HepG2 (cell line): ENCODE data around the gene JAGN1. TPM values are rescaled to one million over a fixed set of nuclear protein-coding genes. Genes with fewer than 3 reads are reported as not detected.
"Not testable (repeated sequence)": the region's sequence is repeated elsewhere in the genome, so short reads cannot be mapped to it uniquely, and the experiment has no call there.

Experiments
- ATAC-seq: fragments of 200-7000 bp; cut with Tn5 transposase; 3 replicates; pipeline ENCODE4 v1.9.1; 2020; ENCODE audit warnings: mild to moderate bottlenecking, moderate library complexity
- BruUV-seq: library from RNA; stranded (reverse); fragments of 400-500 nt; replicated peaks from 2 replicates; lab custom pipeline; 2021; lab: Mats Ljungman, UMichigan
- CTCF ChIA-PET: fragments of 300-600 bp; formaldehyde crosslinking; extraction: SDS; loops from one replicate; lab custom pipeline; 2021; ENCODE audit warnings: low total read pairs, inconsistent platforms, low intra/inter-chr PET ratio; lab: Yijun Ruan, JAX
- POLR2A ChIA-PET: fragments of 350-600 bp; sonication (Branson Sonifier 250); formaldehyde crosslinking; loops from one replicate; lab custom pipeline; 2020; ENCODE audit warnings: antibody characterized with exemption, inconsistent platforms; lab: Yijun Ruan, JAX
- DNase-seq: peaks from one replicate; pipeline ENCODE4 v3.0.0-alpha.2; 2015; ENCODE audit warnings: low spot score
- FAIRE-seq: peaks from 3 replicates; lab custom pipeline; 2011; peaks lifted over from hg19 to GRCh38; lab: Jason Lieb, UNC
- H2AFZ ChIP-seq: one replicate; pipeline ENCODE4 v1.6.1; 2011; ENCODE audit warnings: low read length, inconsistent platforms
- H3K27ac ChIP-seq: fragments of 300-600 bp; 3 replicates; pipeline ENCODE4 v1.8.0; 2011; ENCODE audit warnings: mixed run types, mild to moderate bottlenecking, mixed read lengths, low read length, inconsistent platforms; ENCODE audit not compliant: insufficient read depth; ENCODE audit errors: extremely low read length
- H3K27me3 ChIP-seq, 2 experiments: fragments of 200-600 bp in 1 of 2; 2 replicates in 1 of 2; 3 replicates in 1 of 2; pipeline versions ENCODE4 v1.6.0 to v1.8.0; 2011; ENCODE audit warnings: low read length in 2 of 2, mild to moderate bottlenecking in 2 of 2, moderate library complexity in 2 of 2, inconsistent platforms in 1 of 2; ENCODE audit not compliant: insufficient read depth in 2 of 2, control insufficient read depth in 1 of 2
- H3K36me3 ChIP-seq, 2 experiments: fragments of 200-600 bp in 1 of 2; replicated peaks in 1 of 2; 2 replicates in 1 of 2; 3 replicates in 1 of 2; pipeline versions ENCODE4 v1.5.1 to v1.8.0; 2011; ENCODE audit warnings: low read length in 2 of 2, inconsistent platforms in 1 of 2; ENCODE audit not compliant: insufficient read depth in 2 of 2, control insufficient read depth in 1 of 2
- H3K4me1 ChIP-seq: 2 replicates; pipeline ENCODE4 v1.5.1; 2012; ENCODE audit warnings: low read length, inconsistent platforms; ENCODE audit not compliant: insufficient read depth
- H3K4me2 ChIP-seq: 2 replicates; pipeline ENCODE4 v1.6.0; 2011; ENCODE audit warnings: low read depth, low read length, inconsistent platforms
- H3K4me3 ChIP-seq, 3 experiments: fragments of 200-600 bp in 1 of 3; sonication (generic), shearing (Covaris generic) in 1 of 3; replicated peaks in 1 of 3; 2 replicates each; pipeline ENCODE4 v1.5.1; 2011 to 2016; ENCODE audit warnings: low read length in 3 of 3, inconsistent platforms in 2 of 3, low read depth in 2 of 3, mild to moderate bottlenecking in 2 of 3, control low read depth in 1 of 3, mixed read lengths in 1 of 3; ENCODE audit not compliant: insufficient read depth in 1 of 3
- H3K79me2 ChIP-seq: one replicate; pipeline ENCODE4 v1.6.1; 2011; ENCODE audit warnings: low read length, inconsistent platforms; ENCODE audit not compliant: insufficient read depth
- H3K9ac ChIP-seq: 2 replicates; pipeline ENCODE4 v1.6.0; 2011; ENCODE audit warnings: mild to moderate bottlenecking, low read depth, low read length, inconsistent platforms; ENCODE audit not compliant: insufficient read depth
- H3K9me3 ChIP-seq: 2 replicates; pipeline ENCODE4 v1.5.1; 2012; ENCODE audit warnings: mild to moderate bottlenecking, low read length
- H4K20me1 ChIP-seq: 2 replicates; pipeline ENCODE4 v1.6.0; 2011; ENCODE audit warnings: inconsistent platforms, mild to moderate bottlenecking, low read length, moderate library complexity; ENCODE audit not compliant: insufficient read depth
- EED ChIP-seq: sonication (generic); formaldehyde crosslinking; IDR thresholded peaks from 2 replicates; pipeline ENCODE4 v1.5.0; 2020; ENCODE audit warnings: mild to moderate bottlenecking, missing genetic modification reagents
- HNRNPLL ChIP-seq: fragments of 200-400 bp; formaldehyde crosslinking; IDR thresholded peaks from 2 replicates; pipeline ENCODE4 v1.6.1; 2017; ENCODE audit warnings: mild to moderate bottlenecking, low read depth, low read length; ENCODE audit not compliant: poor library complexity, severe bottlenecking
- TOPORS ChIP-seq: sonication (generic); formaldehyde crosslinking; IDR thresholded peaks from 2 replicates; pipeline ENCODE4 v1.8.0; 2023; ENCODE audit warnings: mild to moderate bottlenecking, missing genetic modification reagents
- ZBTB33 ChIP-seq: sonication (generic); formaldehyde crosslinking; IDR thresholded peaks from 2 replicates; pipeline ENCODE4 v1.4.0; 2020; ENCODE audit warnings: missing genetic modification reagents
- ZMYM3 ChIP-seq: sonication (generic); formaldehyde crosslinking; IDR thresholded peaks from 2 replicates; pipeline ENCODE4 v1.5.1; 2020; ENCODE audit warnings: mild to moderate bottlenecking, missing genetic modification reagents
- ZNF775 ChIP-seq: sonication (generic); formaldehyde crosslinking; IDR thresholded peaks from 2 replicates; pipeline ENCODE4 v1.4.0; 2020; ENCODE audit warnings: missing genetic modification reagents, mild to moderate bottlenecking, moderate library complexity, borderline replicate concordance
- WGBS: methylation state at CpG from one replicate; pipeline ENCODE4 v1.1.6; 2017; ENCODE audit warnings: low lambda C conversion rate; 5-methylcytosine and 5-hydroxymethylcytosine counted together
- in situ Hi-C: cut with HindIII; loops from 2 replicates; pipeline ENCODE4 v1.10.0; 2017; ENCODE audit warnings: low pct_unique_long_range_greater_than_20kb; ENCODE audit not compliant: extremely low pct_ligation_motif_present
- intact Hi-C: fragments of 100-400 bp; cut with micrococcal nuclease; formaldehyde crosslinking; loops from one replicate; pipeline ENCODE4 v1.10.0; 2022; ENCODE audit not compliant: unreplicated experiment
- polyA plus RNA-seq, 8 experiments: library from polyadenylated mRNA; depleted of rRNA in 3 of 8; stranded (reverse) in 7 of 8; unstranded in 1 of 8; fragments of >200 nt; fragmentation: Illumina TruSeq in 4 of 8; extraction: Trizol in 4 of 8; gene quantifications; 2 replicates each; pipeline versions ENCODE4 v1.2.1 to v1.2.3, GENCODE V29; 2011 to 2016; ENCODE audit warnings: low read depth in 4 of 8, missing spikeins in 1 of 8, mixed read lengths in 1 of 8; ENCODE audit not compliant: insufficient read depth in 1 of 8
- total RNA-seq, 5 experiments: library from RNA; depleted of rRNA; stranded (reverse); fragments of >200 nt; fragmentation: Illumina TruSeq; extraction: Trizol; gene quantifications; 2 replicates each; pipeline ENCODE4 v1.2.3, GENCODE V29; 2016; ENCODE audit warnings: low read depth in 1 of 5

Gene JAGN1
- total and polyA plus RNA-seq, 2 of the 13 experiments (the other 11 are each of a cell fraction or from before 2014, with no cell fraction given) = 49.9 to 50.9 TPM

- H3K9me3 ChIP-seq, H3K27me3 ChIP-seq, ATAC-seq, H3K79me2 ChIP-seq, POLR2A ChIA-PET, H3K36me3 ChIP-seq, H3K4me2 ChIP-seq, intact Hi-C loops, BruUV-seq, FAIRE-seq, in situ Hi-C loops, H3K27ac ChIP-seq, H4K20me1 ChIP-seq, H3K4me3 ChIP-seq, H2AFZ ChIP-seq, DNase-seq, CTCF ChIA-PET, H3K9ac ChIP-seq: not testable (repeated sequence)
- 100% methylated on average over 5 of the region's 5 CpGs for WGBS
- peaks cover 18% of the 10 kb centered on the region for H3K4me1 ChIP-seq
These were observed 18.3 kb upstream of the JAGN1 start for GRCh38 chr3:9872067-9872466.

GRCh38 chr3:9875448-9875847, 15.0 kb upstream of the JAGN1 start:
- FAIRE-seq (no peak), ATAC-seq (no peak), DNase-seq (no peak)
- Histone ChIP-seq H3K9me3 (no peaks in the 10 kb centered on the region), H2AFZ (no peak overlapping the region), H3K27me3 (no peaks in the 10 kb centered on the region), H3K27ac (no peak overlapping the region), H3K4me3 (no peak overlapping the region), H3K9ac (no peak overlapping the region), H3K79me2 (no peaks in the 10 kb centered on the region), H3K36me3 (no peaks in the 10 kb centered on the region), H3K4me1 (peaks cover 41% of the 10 kb centered on the region), H3K4me2 (no peak overlapping the region), H4K20me1 (no peaks in the 10 kb centered on the region)
- intact Hi-C loops (loop anchor here (5.0 kb wide), 1 partner anchor 42 kb away; the partner anchor contains the start of gene IL17RC), in situ Hi-C loops (no loop called here)
- BruUV-seq = no TSS peak
- TF ChIP-seq ZMYM3 (CRISPR knock-in tag) (no peak), HNRNPLL (no peak), ZBTB33 (CRISPR knock-in tag) (no peak), EED (CRISPR knock-in tag) (no peak), TOPORS (CRISPR knock-in tag) (no peak), ZNF775 (CRISPR knock-in tag) (no peak)
- POLR2A ChIA-PET = interaction anchor here (1.0 to 3.2 kb wide), 4 partner anchors 11 to 58 kb away, joined by 3 to 9 read pairs (median 5); partner anchors contain the start of gene RPUSD3
- CTCF ChIA-PET = no interaction called here

GRCh38 chr3:9876255-9876654, 14.2 kb upstream of the JAGN1 start:
- H3K4me2 ChIP-seq, CTCF ChIA-PET, H3K9me3 ChIP-seq, BruUV-seq, H3K9ac ChIP-seq, H3K79me2 ChIP-seq, DNase-seq, H3K27ac ChIP-seq, H3K27me3 ChIP-seq, ATAC-seq, H2AFZ ChIP-seq, H3K4me3 ChIP-seq, H4K20me1 ChIP-seq, H3K36me3 ChIP-seq, FAIRE-seq, in situ Hi-C loops: not testable (repeated sequence)
- WGBS = 97% methylated on average over 4 of the region's 4 CpGs
- POLR2A ChIA-PET = interaction anchor here (0.8 to 3.2 kb wide), 4 partner anchors 12 to 40 kb away, joined by 3 to 9 read pairs (median 4); partner anchors contain the start of gene IL17RC
- intact Hi-C loops = loop anchor here (5.0 kb wide), 1 partner anchor 41 kb away; the partner anchor contains the start of gene IL17RC
- H3K4me1 ChIP-seq = peaks cover 38% of the 10 kb centered on the region
